GM12878 (cell line): Measurements from ENCODE around the gene FLYWCH2. TPM values are rescaled to one million over a fixed set of nuclear protein-coding genes. Genes with fewer than 3 reads are reported as not detected.

Experiments used
- ATAC-seq: fragments of 200-7000 bp; cut with Tn5 transposase; 3 replicates; pipeline ENCODE4 v1.9.1; 2020; ENCODE audit warnings: mild to moderate bottlenecking, moderate library complexity
- BruUV-seq: library from RNA; stranded (reverse); fragments of 400-500 nt; replicated peaks from 2 replicates; lab custom pipeline; 2021; lab: Mats Ljungman, UMichigan
- CTCF ChIA-PET: fragments of 300-600 bp; sonication (Branson Sonifier 250); formaldehyde crosslinking; extraction: SDS; loops from one replicate; lab custom pipeline; 2021; ENCODE audit warnings: inconsistent platforms; lab: Yijun Ruan, JAX
- POLR2A ChIA-PET: fragments of 350-600 bp; formaldehyde crosslinking; extraction: SDS; loops from one replicate; lab custom pipeline; 2021; ENCODE audit warnings: inconsistent platforms; lab: Charles Lee
- RAD21 ChIA-PET: fragments of 300-600 bp; sonication (Branson Sonifier 250); formaldehyde crosslinking; loops from one replicate; lab custom pipeline; 2023; ENCODE audit warnings: antibody characterized with exemption; ENCODE audit not compliant: unreplicated experiment; lab: Charles Lee
- SMC1A ChIA-PET: fragments of 300-600 bp; sonication (Branson Sonifier 250); formaldehyde crosslinking; loops from one replicate; lab custom pipeline; 2023; ENCODE audit not compliant: unreplicated experiment, uncharacterized antibody; lab: Charles Lee
- DNase-seq: peaks from one replicate; pipeline ENCODE4 v3.0.0-alpha.2; 2011; ENCODE audit warnings: low read depth, low spot score
- FAIRE-seq: peaks from 3 replicates; lab custom pipeline; 2011; peaks lifted over from hg19 to GRCh38; lab: Jason Lieb, UNC
- H2AFZ ChIP-seq: 2 replicates; pipeline ENCODE4 v1.6.0; 2011; ENCODE audit warnings: low read depth, low read length, control low read depth; ENCODE audit not compliant: control insufficient read depth
- H3K27ac ChIP-seq: 2 replicates; pipeline ENCODE4 v1.5.1; 2011; ENCODE audit warnings: control low read depth; ENCODE audit not compliant: control insufficient read depth, insufficient read depth
- H3K27me3 ChIP-seq, 2 experiments: replicated peaks in 1 of 2; 2 replicates each; pipeline versions ENCODE4 v1.6.0 to v1.6.1; 2011; ENCODE audit warnings: low read length in 1 of 2; ENCODE audit not compliant: control insufficient read depth in 2 of 2, insufficient read depth in 2 of 2
- H3K36me3 ChIP-seq, 2 experiments: 2 replicates each; pipeline ENCODE4 v1.5.1; 2011; ENCODE audit warnings: low read length in 1 of 2; ENCODE audit not compliant: control insufficient read depth in 2 of 2, insufficient read depth in 2 of 2
- H3K4me1 ChIP-seq: 2 replicates; pipeline ENCODE4 v1.6.1; 2011; ENCODE audit warnings: mild to moderate bottlenecking, low read length, moderate library complexity, mixed read lengths; ENCODE audit not compliant: control insufficient read depth, insufficient read depth
- H3K4me2 ChIP-seq: 2 replicates; pipeline ENCODE4 v1.6.0; 2011; ENCODE audit warnings: control low read depth; ENCODE audit not compliant: control insufficient read depth, insufficient read depth
- H3K4me3 ChIP-seq: fragments of 200-600 bp; sonication (generic); 2 replicates; pipeline ENCODE4 v1.5.1; 2016
- H3K79me2 ChIP-seq: 2 replicates; pipeline ENCODE4 v1.6.0; 2011; ENCODE audit warnings: low read length; ENCODE audit not compliant: control insufficient read depth, insufficient read depth
- H3K9ac ChIP-seq: 2 replicates; pipeline ENCODE4 v1.8.0; 2011; ENCODE audit warnings: low read length, control low read depth, mixed read lengths; ENCODE audit not compliant: control insufficient read depth, insufficient read depth
- H3K9me3 ChIP-seq: replicated peaks from 3 replicates; pipeline ENCODE4 v1.5.1; 2011; ENCODE audit warnings: mild to moderate bottlenecking, low read length; ENCODE audit not compliant: control insufficient read depth, insufficient read depth
- H4K20me1 ChIP-seq: 2 replicates; pipeline ENCODE4 v1.6.0; 2011; ENCODE audit not compliant: control insufficient read depth, insufficient read depth
- FOXK2 ChIP-seq: fragments of 450-650 bp; IDR thresholded peaks from 2 replicates; pipeline ENCODE4 v1.6.1; 2017; ENCODE audit warnings: mild to moderate bottlenecking, moderate library complexity
- IKZF1 ChIP-seq: fragments of 450-650 bp; conservative IDR thresholded peaks from 2 replicates; pipeline ENCODE4 v1.6.1; 2017; ENCODE audit warnings: antibody characterized with exemption, mild to moderate bottlenecking
- MXI1 ChIP-seq: fragments of 150-350 bp; IDR thresholded peaks from 2 replicates; pipeline ENCODE4 v1.6.1; 2011; ENCODE audit warnings: low read depth, mild to moderate bottlenecking, inconsistent platforms, low read length, improper control_type of control experiment
- NR2F1 ChIP-seq: fragments of 450-650 bp; conservative IDR thresholded peaks from 2 replicates; pipeline ENCODE4 v1.6.1; 2017; ENCODE audit warnings: mild to moderate bottlenecking
- RB1 ChIP-seq: fragments of 450-650 bp; formaldehyde crosslinking; IDR thresholded peaks from 2 replicates; pipeline ENCODE4 v1.6.1; 2017; ENCODE audit warnings: mild to moderate bottlenecking, borderline replicate concordance
- SKIL ChIP-seq: fragments of 450-650 bp; IDR thresholded peaks from 2 replicates; pipeline ENCODE4 v1.6.1; 2017; ENCODE audit warnings: mild to moderate bottlenecking, low read depth, inconsistent platforms; ENCODE audit not compliant: poor library complexity, severe bottlenecking
- SMAD5 ChIP-seq: IDR thresholded peaks from 2 replicates; pipeline ENCODE4 v1.6.1; 2016; ENCODE audit warnings: antibody characterized with exemption, low read depth
- TBL1XR1 ChIP-seq: IDR thresholded peaks from 2 replicates; pipeline ENCODE4 v1.6.1; 2012; ENCODE audit warnings: low read depth, low read length, improper control_type of control experiment
- USF2 ChIP-seq: IDR thresholded peaks from 2 replicates; pipeline ENCODE4 v1.6.1; 2011; ENCODE audit warnings: low read depth, low read length, improper control_type of control experiment, borderline replicate concordance
- ZBED1 ChIP-seq: IDR thresholded peaks from 2 replicates; pipeline ENCODE4 v1.6.1; 2016; ENCODE audit warnings: borderline replicate concordance
- WGBS: methylation state at CpG from one replicate; pipeline ENCODE4 v1.1.6; 2016; ENCODE audit warnings: low lambda C conversion rate; ENCODE audit not compliant: insufficient replicate concordance, insufficient coverage; ENCODE audit errors: missing lambda C conversion rate; 5-methylcytosine and 5-hydroxymethylcytosine counted together
- in situ Hi-C: fragments of 300-500 bp; cut with MboI; formaldehyde crosslinking; loops from 9 replicates; pipeline ENCODE4 v1.14.3; 2018; ENCODE audit warnings: mixed read lengths
- intact Hi-C: fragments of 100-400 bp; cut with micrococcal nuclease; formaldehyde crosslinking; loops from one replicate; pipeline ENCODE4 v1.14.2; 2022; ENCODE audit not compliant: unreplicated experiment
- polyA plus RNA-seq, 11 experiments: library from polyadenylated mRNA; depleted of rRNA in 4 of 11; unstranded in 6 of 11; stranded (reverse) in 5 of 11; fragments of >200 nt; fragmentation: Nextera tagmentation in 4 of 11; fragmentation: Illumina TruSeq in 1 of 11; extraction: Ambion mirVana in 4 of 11; extraction: Trizol in 1 of 11; gene quantifications; 1 replicate in 1 of 11; 2 replicates in 10 of 11; pipeline versions ENCODE4 v1.2.1 to v1.2.3, GENCODE V29; 2011 to 2016; ENCODE audit warnings: inconsistent platforms in 2 of 11, missing spikeins in 2 of 11, low read depth in 1 of 11
- total RNA-seq, 4 experiments: library from RNA; depleted of rRNA in 3 of 4; stranded (reverse); fragments of >200 nt in 3 of 4; fragmentation: Illumina TruSeq in 1 of 4; extraction: Trizol in 1 of 4; gene quantifications; 2 replicates each; pipeline versions ENCODE4 v1.2.1 to v1.2.3, GENCODE V29; 2013 to 2021

Gene FLYWCH2
- total and polyA plus RNA-seq, 10 of the 15 experiments (the other 5 are each of a cell fraction or from before 2014, with no cell fraction given), result 0.27 to 43.1 (median 17.7) TPM

GRCh38 chr16:2899564-2900072, 16.6 kb downstream of the FLYWCH2 start:
- TF ChIP-seq FOXK2, result no peak
- TF ChIP-seq, all 136 proteins: peak for 0
- ChIA-PET SMC1A (interaction anchor here (0.7 to 1.9 kb wide), 4 partner anchors 11 to 24 kb away, joined by 3 to 9 read pairs (median 4); partner anchors contain the start of gene FLYWCH2), POLR2A (interaction anchor here (0.7 to 3.4 kb wide), 4 partner anchors 11 to 97 kb away, joined by 3 to 20 read pairs (median 4); partner anchors contain the start of gene FLYWCH2), CTCF (interaction anchor here (0.9 to 1.7 kb wide), 4 partner anchors 25 to 132 kb away, joined by 3 to 6 read pairs (median 4); no protein-coding TSS in a partner anchor), RAD21 (interaction anchor here (0.6 to 1.6 kb wide), 2 partner anchors 16 to 25 kb away, joined by 3 to 8 read pairs; partner anchors contain the start of gene FLYWCH2)
- Histone ChIP-seq H2AFZ (no peak overlapping the region), H3K9ac (no peak overlapping the region), H3K4me2 (no peak overlapping the region), H3K4me1 (no peaks in the 10 kb centered on the region), H3K9me3 (no peaks in the 10 kb centered on the region), H3K27me3 (no peaks in the 10 kb centered on the region), H3K4me3 (no peak overlapping the region), H3K79me2 (no peaks in the 10 kb centered on the region), H3K36me3 (no peaks in the 10 kb centered on the region), H3K27ac (no peak overlapping the region), H4K20me1 (no peaks in the 10 kb centered on the region)
- 92% methylated on average over 13 of the region's 13 CpGs for WGBS
- FAIRE-seq, result no peak
- intact Hi-C loops, result no loop called here
- BruUV-seq, result no TSS peak
- DNase-seq, result no peak
- in situ Hi-C loops, result no loop called here
- ATAC-seq, result no peak

GRCh38 chr16:2900526-2901075, 17.6 kb downstream of the FLYWCH2 start:
- CTCF ChIA-PET, result interaction anchor here (1.7 kb wide), 1 partner anchor 27 kb away, joined by 6 read pairs; no protein-coding TSS in a partner anchor

More at GRCh38 chr16:2900526-2901075, 17.6 kb downstream of the FLYWCH2 start:
- H3K4me2 ChIP-seq, result no peak overlapping the region
- no peak overlapping the region for H3K9ac ChIP-seq
- H3K27ac ChIP-seq, result no peak overlapping the region
- no peaks in the 10 kb centered on the region for H3K9me3 ChIP-seq
- no peak for ATAC-seq
- ChIA-PET POLR2A (no interaction called here), SMC1A (interaction anchor here (0.6 kb wide), 1 partner anchor 18 kb away, joined by 5 read pairs; no protein-coding TSS in a partner anchor), RAD21 (no interaction called here)
- WGBS, result 92% methylated on average over 15 of the region's 15 CpGs
- no peaks in the 10 kb centered on the region for H3K79me2 ChIP-seq
- H3K4me3 ChIP-seq, result no peak overlapping the region
- intact Hi-C loops, result no loop called here
- in situ Hi-C loops, result no loop called here
- FAIRE-seq, result no peak
- no peak overlapping the region for H2AFZ ChIP-seq
- H3K4me1 ChIP-seq, result no peaks in the 10 kb centered on the region
- no peak for DNase-seq
- H3K36me3 ChIP-seq, result no peaks in the 10 kb centered on the region
- H4K20me1 ChIP-seq, result no peaks in the 10 kb centered on the region
- TF ChIP-seq NR2F1 (no peak), IKZF1 (no peak), TBL1XR1 (no peak), SKIL (no peak), RB1 (no peak), MXI1 (no peak), SMAD5 (no peak), ZBED1 (no peak), USF2 (no peak)
- TF ChIP-seq, all 136 proteins: peak for 0
- H3K27me3 ChIP-seq, result no peaks in the 10 kb centered on the region
- BruUV-seq, result no TSS peak
